GM23338 (cell line): ENCODE results near the gene EXOC3. TPM values are rescaled to one million over a fixed set of nuclear protein-coding genes. Genes with fewer than 3 reads are reported as not detected.

Experiments
- ATAC-seq: fragments of 200-7000 bp; cut with Tn5 transposase; 3 replicates; pipeline ENCODE4 v1.9.1; 2020
- DNase-seq: peaks from one replicate; pipeline ENCODE4 v3.0.0-alpha.2; 2015; ENCODE audit warnings: low spot score
- H2AFZ ChIP-seq: fragments of 200-600 bp; sonication (generic); 2 replicates; pipeline ENCODE4 v1.8.0; 2016; ENCODE audit warnings: antibody characterized with exemption, mild to moderate bottlenecking, moderate library complexity
- H3F3A ChIP-seq: fragments of 200-600 bp; sonication (generic); replicated peaks from 2 replicates; pipeline ENCODE4 v1.8.0; 2017; ENCODE audit warnings: antibody characterized with exemption, mixed run types, low read depth
- H3K27ac ChIP-seq: fragments of 200-600 bp; sonication (generic); 2 replicates; pipeline ENCODE4 v1.6.1; 2016; ENCODE audit warnings: low read depth
- H3K27me3 ChIP-seq: fragments of 200-600 bp; sonication (generic); 2 replicates; pipeline ENCODE4 v1.8.0; 2016; ENCODE audit warnings: mild to moderate bottlenecking, mixed run types, moderate library complexity; ENCODE audit not compliant: insufficient read depth
- H3K36me3 ChIP-seq: fragments of 200-600 bp; sonication (generic); 2 replicates; pipeline ENCODE4 v1.8.0; 2016; ENCODE audit warnings: mild to moderate bottlenecking; ENCODE audit not compliant: insufficient read depth
- H3K4me1 ChIP-seq: fragments of 200-600 bp; sonication (generic); 2 replicates; pipeline ENCODE4 v1.8.0; 2016; ENCODE audit warnings: mild to moderate bottlenecking, moderate library complexity; ENCODE audit not compliant: insufficient read depth
- H3K4me2 ChIP-seq: fragments of 200-600 bp; sonication (generic); 2 replicates; pipeline ENCODE4 v1.7.1; 2017; ENCODE audit warnings: mixed run types
- H3K4me3 ChIP-seq: fragments of 200-600 bp; sonication (generic); 2 replicates; pipeline ENCODE4 v1.6.1; 2016; ENCODE audit warnings: mixed run types
- H3K79me2 ChIP-seq: fragments of 200-600 bp; sonication (generic); replicated peaks from 2 replicates; pipeline ENCODE4 v1.8.0; 2017; ENCODE audit warnings: mild to moderate bottlenecking; ENCODE audit not compliant: insufficient read depth
- H3K9me2 ChIP-seq: fragments of 200-600 bp; sonication (generic); 2 replicates; pipeline ENCODE4 v1.8.0; 2017; ENCODE audit not compliant: insufficient read depth
- H4K20me1 ChIP-seq: fragments of 200-600 bp; sonication (generic); replicated peaks from 2 replicates; pipeline ENCODE4 v1.8.0; 2017; ENCODE audit warnings: mild to moderate bottlenecking; ENCODE audit not compliant: insufficient read depth
- H3K27ac Mint-ChIP-seq: 2 replicates; pipeline ENCODE4 v1.8.0; 2020; ENCODE audit warnings: inconsistent platforms, mild to moderate bottlenecking, moderate library complexity, mixed read lengths
- H3K27me3 Mint-ChIP-seq: 3 replicates; pipeline ENCODE4 v1.8.0; 2022; ENCODE audit warnings: low read depth, mild to moderate bottlenecking, moderate library complexity, mixed read lengths, inconsistent platforms; ENCODE audit not compliant: insufficient read depth, poor library complexity
- H3K36me3 Mint-ChIP-seq: 3 replicates; pipeline ENCODE4 v1.8.0; 2021; ENCODE audit warnings: low read depth, mild to moderate bottlenecking, inconsistent platforms, moderate library complexity, mixed read lengths
- H3K4me1 Mint-ChIP-seq: 3 replicates; pipeline ENCODE4 v1.8.0; 2020; ENCODE audit warnings: mild to moderate bottlenecking, inconsistent platforms, mixed read lengths
- H3K4me3 Mint-ChIP-seq: 3 replicates; pipeline ENCODE4 v1.8.0; 2021; ENCODE audit warnings: moderate library complexity, mild to moderate bottlenecking, inconsistent platforms, mixed read lengths
- H3K9me3 Mint-ChIP-seq: 3 replicates; pipeline ENCODE4 v1.8.0; 2020; ENCODE audit warnings: moderate library complexity, mild to moderate bottlenecking, inconsistent platforms, mixed read lengths
- CREB1 ChIP-seq: fragments of 250-450 bp; sonication (Bioruptor Pico); IDR thresholded peaks from 2 replicates; pipeline ENCODE4 v1.5.0; 2020; ENCODE audit warnings: low read depth, mild to moderate bottlenecking, moderate library complexity
- CTCF ChIP-seq, 2 experiments: fragments of 200-600 bp in 1 of 2; sonication (generic) in 1 of 2; conservative IDR thresholded peaks; 2 replicates each; pipeline versions ENCODE4 v1.5.1 to v1.6.1; 2016 to 2017; ENCODE audit warnings: antibody characterized with exemption in 2 of 2, low read depth in 2 of 2, mild to moderate bottlenecking in 2 of 2, moderate library complexity in 1 of 2
- EZH2 ChIP-seq: fragments of 200-600 bp; sonication (generic); IDR thresholded peaks from one replicate; pipeline ENCODE4 v1.8.0; 2017; ENCODE audit warnings: antibody characterized with exemption, mild to moderate bottlenecking, low read depth; ENCODE audit not compliant: unreplicated experiment
- EZH2phosphoT487 ChIP-seq: fragments of 200-600 bp; sonication (generic); IDR thresholded peaks from one replicate; pipeline ENCODE4 v1.8.1; 2018; ENCODE audit warnings: antibody characterized with exemption; ENCODE audit not compliant: unreplicated experiment
- NANOG ChIP-seq: IDR thresholded peaks from 2 replicates; pipeline ENCODE4 v1.6.1; 2016; ENCODE audit warnings: antibody characterized with exemption, borderline replicate concordance
- POLR2AphosphoS5 ChIP-seq: IDR thresholded peaks from 2 replicates; pipeline ENCODE4 v1.6.1; 2016; ENCODE audit warnings: antibody characterized with exemption, low read depth
- REST ChIP-seq: IDR thresholded peaks from one replicate; pipeline ENCODE4 v1.6.1; 2018; ENCODE audit warnings: antibody characterized with exemption; ENCODE audit not compliant: unreplicated experiment
- STAT1 ChIP-seq: IDR thresholded peaks from one replicate; pipeline ENCODE4 v1.6.1; 2016; ENCODE audit warnings: antibody characterized with exemption; ENCODE audit not compliant: unreplicated experiment
- ZNF114 ChIP-seq: fragments of 250-450 bp; sonication (Bioruptor Pico); IDR thresholded peaks from 2 replicates; pipeline ENCODE4 v1.5.0; 2020; ENCODE audit warnings: mild to moderate bottlenecking, moderate library complexity
- ZNF331 ChIP-seq: fragments of 250-450 bp; sonication (Bioruptor Pico); IDR thresholded peaks from 2 replicates; pipeline ENCODE4 v1.5.0; 2020; ENCODE audit warnings: low read depth, mild to moderate bottlenecking, moderate library complexity
- polyA plus RNA-seq: library from polyadenylated mRNA; unstranded; fragments of >200 nt; fragmentation: Nextera tagmentation; extraction: Ambion mirVana; gene quantifications from 2 replicates; pipeline ENCODE4 v1.2.1, GENCODE V29; 2016
- total RNA-seq: library from RNA; depleted of rRNA; stranded (reverse); fragments of >200 nt; shearing (Covaris generic); gene quantifications from 2 replicates; pipeline ENCODE4 v1.2.3, GENCODE V29; 2014
- TF ChIP-seq, protein P1 (sequence below): fragments of 250-450 bp; sonication (Bioruptor Pico); IDR thresholded peaks from 2 replicates; pipeline ENCODE4 v1.5.0; 2020; ENCODE audit warnings: mild to moderate bottlenecking, moderate library complexity

Gene EXOC3
- total and polyA plus RNA-seq, 2 experiments from 2014 or later: 13.4 to 31.6 TPM

- TF ChIP-seq, protein P1, sequence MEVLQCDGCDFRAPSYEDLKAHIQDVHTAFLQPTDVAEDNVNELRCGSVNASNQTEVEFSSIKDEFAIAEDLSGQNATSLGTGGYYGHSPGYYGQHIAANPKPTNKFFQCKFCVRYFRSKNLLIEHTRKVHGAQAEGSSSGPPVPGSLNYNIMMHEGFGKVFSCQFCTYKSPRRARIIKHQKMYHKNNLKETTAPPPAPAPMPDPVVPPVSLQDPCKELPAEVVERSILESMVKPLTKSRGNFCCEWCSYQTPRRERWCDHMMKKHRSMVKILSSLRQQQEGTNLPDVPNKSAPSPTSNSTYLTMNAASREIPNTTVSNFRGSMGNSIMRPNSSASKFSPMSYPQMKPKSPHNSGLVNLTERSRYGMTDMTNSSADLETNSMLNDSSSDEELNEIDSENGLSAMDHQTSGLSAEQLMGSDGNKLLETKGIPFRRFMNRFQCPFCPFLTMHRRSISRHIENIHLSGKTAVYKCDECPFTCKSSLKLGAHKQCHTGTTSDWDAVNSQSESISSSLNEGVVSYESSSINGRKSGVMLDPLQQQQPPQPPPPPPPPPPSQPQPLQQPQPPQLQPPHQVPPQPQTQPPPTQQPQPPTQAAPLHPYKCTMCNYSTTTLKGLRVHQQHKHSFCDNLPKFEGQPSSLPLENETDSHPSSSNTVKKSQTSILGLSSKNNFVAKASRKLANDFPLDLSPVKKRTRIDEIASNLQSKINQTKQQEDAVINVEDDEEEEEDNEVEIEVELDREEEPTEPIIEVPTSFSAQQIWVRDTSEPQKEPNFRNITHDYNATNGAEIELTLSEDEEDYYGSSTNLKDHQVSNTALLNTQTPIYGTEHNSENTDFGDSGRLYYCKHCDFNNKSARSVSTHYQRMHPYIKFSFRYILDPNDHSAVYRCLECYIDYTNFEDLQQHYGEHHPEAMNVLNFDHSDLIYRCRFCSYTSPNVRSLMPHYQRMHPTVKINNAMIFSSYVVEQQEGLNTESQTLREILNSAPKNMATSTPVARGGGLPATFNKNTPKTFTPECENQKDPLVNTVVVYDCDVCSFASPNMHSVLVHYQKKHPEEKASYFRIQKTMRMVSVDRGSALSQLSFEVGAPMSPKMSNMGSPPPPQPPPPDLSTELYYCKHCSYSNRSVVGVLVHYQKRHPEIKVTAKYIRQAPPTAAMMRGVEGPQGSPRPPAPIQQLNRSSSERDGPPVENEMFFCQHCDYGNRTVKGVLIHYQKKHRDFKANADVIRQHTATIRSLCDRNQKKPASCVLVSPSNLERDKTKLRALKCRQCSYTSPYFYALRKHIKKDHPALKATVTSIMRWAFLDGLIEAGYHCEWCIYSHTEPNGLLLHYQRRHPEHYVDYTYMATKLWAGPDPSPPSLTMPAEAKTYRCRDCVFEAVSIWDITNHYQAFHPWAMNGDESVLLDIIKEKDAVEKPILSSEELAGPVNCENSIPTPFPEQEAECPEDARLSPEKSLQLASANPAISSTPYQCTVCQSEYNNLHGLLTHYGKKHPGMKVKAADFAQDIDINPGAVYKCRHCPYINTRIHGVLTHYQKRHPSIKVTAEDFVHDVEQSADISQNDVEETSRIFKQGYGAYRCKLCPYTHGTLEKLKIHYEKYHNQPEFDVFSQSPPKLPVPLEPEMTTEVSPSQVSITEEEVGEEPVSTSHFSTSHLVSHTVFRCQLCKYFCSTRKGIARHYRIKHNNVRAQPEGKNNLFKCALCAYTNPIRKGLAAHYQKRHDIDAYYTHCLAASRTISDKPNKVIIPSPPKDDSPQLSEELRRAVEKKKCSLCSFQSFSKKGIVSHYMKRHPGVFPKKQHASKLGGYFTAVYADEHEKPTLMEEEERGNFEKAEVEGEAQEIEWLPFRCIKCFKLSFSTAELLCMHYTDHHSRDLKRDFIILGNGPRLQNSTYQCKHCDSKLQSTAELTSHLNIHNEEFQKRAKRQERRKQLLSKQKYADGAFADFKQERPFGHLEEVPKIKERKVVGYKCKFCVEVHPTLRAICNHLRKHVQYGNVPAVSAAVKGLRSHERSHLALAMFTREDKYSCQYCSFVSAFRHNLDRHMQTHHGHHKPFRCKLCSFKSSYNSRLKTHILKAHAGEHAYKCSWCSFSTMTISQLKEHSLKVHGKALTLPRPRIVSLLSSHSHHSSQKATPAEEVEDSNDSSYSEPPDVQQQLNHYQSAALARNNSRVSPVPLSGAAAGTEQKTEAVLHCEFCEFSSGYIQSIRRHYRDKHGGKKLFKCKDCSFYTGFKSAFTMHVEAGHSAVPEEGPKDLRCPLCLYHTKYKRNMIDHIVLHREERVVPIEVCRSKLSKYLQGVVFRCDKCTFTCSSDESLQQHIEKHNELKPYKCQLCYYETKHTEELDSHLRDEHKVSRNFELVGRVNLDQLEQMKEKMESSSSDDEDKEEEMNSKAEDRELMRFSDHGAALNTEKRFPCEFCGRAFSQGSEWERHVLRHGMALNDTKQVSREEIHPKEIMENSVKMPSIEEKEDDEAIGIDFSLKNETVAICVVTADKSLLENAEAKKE: no peak
- TF ChIP-seq CREB1 (CRISPR knock-in tag): no peak
These were observed 38.2 kb upstream of the EXOC3 start (continued) for GRCh38 chr5:404666-405241.

DNA sequence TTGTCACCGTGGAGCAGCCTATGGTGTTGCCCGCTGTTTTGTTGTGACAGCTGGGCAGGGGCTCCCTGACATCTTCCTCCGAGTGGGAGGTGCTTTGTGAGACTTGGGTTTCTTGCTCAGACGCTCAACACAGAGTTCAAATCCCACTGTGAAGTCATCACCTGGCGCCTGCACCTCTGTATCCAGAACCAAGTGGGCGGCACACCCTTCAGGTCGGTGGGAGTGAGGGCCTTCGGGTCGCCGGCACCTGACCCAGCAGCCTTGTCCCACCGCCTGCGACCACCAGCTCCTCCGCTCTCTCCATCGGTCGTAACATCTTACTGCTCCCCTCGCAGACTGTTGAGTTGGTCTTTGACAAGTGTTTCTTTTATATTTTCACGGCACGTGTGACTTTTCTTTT, 37.6 kb upstream of the EXOC3 start:
- H3K27ac ChIP-seq: no peak overlapping the region
- Mint-ChIP-seq H3K9me3 (0 out of 3 replicates have a peak, but pooled peaks cover 3% of the 10 kb centered on the region), H3K4me3 (no peak overlapping the region), H3K36me3 (no peaks in the 10 kb centered on the region), H3K4me1 (peaks cover 3% of the 10 kb centered on the region), H3K27me3 (peaks cover 11% of the 10 kb centered on the region), H3K27ac (no peak overlapping the region)
- no peak overlapping the region for H3K4me3 ChIP-seq
- no peaks in the 10 kb centered on the region for H3K27me3 ChIP-seq
- no peaks in the 10 kb centered on the region for H3K79me2 ChIP-seq
- ATAC-seq (no peak), DNase-seq (no peak)
- H3K4me1 ChIP-seq: peaks cover 3% of the 10 kb centered on the region; the same call in 1 of the 2 replicates
- no peaks in the 10 kb centered on the region for H4K20me1 ChIP-seq
- no peaks in the 10 kb centered on the region for H3K36me3 ChIP-seq
- TF ChIP-seq REST (no peak), EZH2phosphoT487 (no peak), ZNF331 (CRISPR knock-in tag) (no peak), CTCF (conservative IDR thresholded peaks at IDR 0.05; ENCODE audit: low read depth in 2 of 2) (no peak), NANOG (no peak), STAT1 (no peak), ZNF114 (CRISPR knock-in tag) (no peak), CREB1 (CRISPR knock-in tag) (no peak), EZH2 (no peak), POLR2AphosphoS5 (no peak)
- 0 out of 2 replicates have a peak, but pooled peaks cover 4% of the 10 kb centered on the region for H3K9me2 ChIP-seq
- no peaks in the 10 kb centered on the region for H3F3A ChIP-seq
- H2AFZ ChIP-seq: no peak overlapping the region
- no peak overlapping the region for H3K4me2 ChIP-seq
